ENCODE measurements around the gene RBM20.

GRCh38 chr10:110783509-110784107 lies 139.5 kb downstream of the RBM20 start:
- TF ChIP-seq CTCF (IDR thresholded peaks at IDR 0.05) (no peak), EZH2 (IDR thresholded peaks at IDR 0.05) (no peak)

Measured in neural progenitor cell (in vitro differentiated cells).